HG03045 (cell line): ENCODE measurements around the gene ASTN2.

Experiments
- ATAC-seq: cut with Tn5 transposase; IDR thresholded peaks from one replicate; pipeline ENCODE4 v1.9.1; 2021; ENCODE audit warnings: mild to moderate bottlenecking, moderate library complexity; ENCODE audit not compliant: unreplicated experiment

The ASTN2 gene

DNA sequence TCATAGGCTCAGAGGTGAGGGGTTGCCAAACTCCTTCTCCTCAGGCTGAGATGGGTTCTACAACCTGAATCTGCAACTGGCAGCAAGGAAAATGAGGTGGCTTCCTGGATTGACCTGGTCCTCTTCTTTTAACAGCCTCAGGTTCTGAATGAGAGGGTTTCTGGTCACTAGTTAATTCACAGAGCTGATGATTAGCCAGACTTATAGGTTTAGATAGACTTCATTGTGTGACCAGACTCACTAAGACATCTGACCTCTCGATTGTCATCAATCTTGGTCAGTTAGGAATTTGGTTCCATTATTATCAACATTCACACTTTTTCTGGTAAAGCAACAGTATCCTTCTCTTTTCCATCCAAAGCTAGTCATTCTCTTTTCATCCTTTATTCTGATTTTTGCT, 1003.4 kb downstream of the ASTN2 start:
- ATAC-seq, result no peak

DNA sequence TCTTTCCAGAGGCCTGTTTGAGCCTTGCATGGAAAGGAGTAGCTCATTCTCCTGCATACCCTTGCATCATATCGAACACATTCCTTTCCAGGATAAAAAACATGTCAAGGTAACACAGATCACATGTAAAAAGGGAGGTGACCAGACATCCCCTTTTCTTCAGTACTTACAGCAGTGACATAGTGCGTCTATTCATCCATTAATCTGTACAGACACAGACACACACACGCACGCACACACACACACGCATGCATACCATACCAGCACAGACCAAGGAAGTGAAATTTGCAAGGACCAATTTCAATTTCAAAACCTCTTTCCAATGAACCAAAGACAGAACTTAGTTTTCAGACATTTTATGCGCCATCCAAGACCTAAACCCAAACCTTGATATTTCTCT, 1005.2 kb downstream of the ASTN2 start:
- ATAC-seq, result no peak

- ATAC-seq, result no peak
Measured at GRCh38 chr9:116409129-116409528, 1005.7 kb downstream of the ASTN2 start.

DNA sequence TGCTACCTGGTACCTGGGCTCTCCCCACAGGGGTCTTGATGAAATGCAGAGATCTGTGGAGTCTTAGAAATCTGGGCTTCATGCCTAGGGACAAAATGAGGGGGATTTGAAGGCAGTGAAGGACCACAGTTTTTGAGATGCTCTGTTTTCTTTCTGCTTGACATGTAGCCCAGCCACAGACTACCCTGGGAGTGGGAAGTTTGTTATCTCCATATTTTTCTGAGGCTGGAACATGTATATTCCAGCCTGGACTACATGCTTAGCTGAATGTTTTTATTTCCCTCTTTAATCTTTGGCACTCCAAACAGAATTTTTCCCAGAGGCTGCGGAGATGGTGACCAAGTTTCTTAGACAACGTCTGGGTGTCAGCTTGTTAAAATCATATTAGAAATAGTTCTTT, 1008.4 kb downstream of the ASTN2 start:
- ATAC-seq, result no peak

GRCh38 chr9:116405321-116405720, 1009.5 kb downstream of the ASTN2 start:
- no peak for ATAC-seq

- ATAC-seq, result no peak
Measured at GRCh38 chr9:116404228-116404627, 1010.6 kb downstream of the ASTN2 start.

GRCh38 chr9:116403171-116403570, 1011.7 kb downstream of the ASTN2 start:
- ATAC-seq, result no peak

- no peak for ATAC-seq
Measured at GRCh38 chr9:116395699-116396037, 1019.2 kb downstream of the ASTN2 start.

- no peak for ATAC-seq
Measured at GRCh38 chr9:116394894-116395698, 1019.8 kb downstream of the ASTN2 start.

DNA sequence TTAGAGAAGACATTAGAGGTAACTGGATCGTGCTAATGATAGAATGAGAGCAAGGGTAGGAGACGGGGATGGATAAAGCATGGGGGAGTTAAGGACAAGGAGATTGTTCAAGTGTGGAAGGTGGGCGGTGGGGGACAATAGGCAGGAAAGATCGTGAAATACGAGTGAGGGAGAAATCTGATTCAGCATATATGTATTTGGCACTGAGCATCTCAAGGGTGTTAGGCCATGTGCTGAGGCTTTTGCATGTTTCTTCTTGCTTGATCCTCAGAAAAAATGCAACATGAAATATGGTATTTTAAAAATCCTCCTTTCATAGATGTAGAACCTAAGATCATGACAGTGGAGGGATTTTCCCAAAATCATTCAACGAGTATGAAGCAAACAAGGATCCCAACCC, 1020.8 kb downstream of the ASTN2 start:
- ATAC-seq, result no peak

DNA sequence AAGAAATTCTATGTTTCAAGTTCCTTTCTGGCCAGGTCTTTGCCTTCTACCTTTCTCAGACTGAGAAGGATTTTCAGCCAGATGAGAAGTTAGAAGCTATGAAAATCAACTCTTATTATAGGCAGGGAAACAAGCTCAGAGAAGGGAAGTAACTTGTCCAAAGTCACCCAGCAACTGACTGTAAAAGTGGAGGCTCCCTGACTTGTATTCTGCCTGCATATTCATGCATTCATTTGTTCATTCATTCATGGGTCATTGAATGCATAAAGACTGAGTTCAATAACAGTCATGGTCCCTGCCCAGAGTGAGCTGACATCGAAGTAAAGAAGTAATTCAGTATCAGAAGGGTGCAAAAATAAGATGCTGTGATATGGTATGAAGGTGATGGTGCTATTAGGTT, 1021.7 kb downstream of the ASTN2 start:
- ATAC-seq, result no peak

DNA sequence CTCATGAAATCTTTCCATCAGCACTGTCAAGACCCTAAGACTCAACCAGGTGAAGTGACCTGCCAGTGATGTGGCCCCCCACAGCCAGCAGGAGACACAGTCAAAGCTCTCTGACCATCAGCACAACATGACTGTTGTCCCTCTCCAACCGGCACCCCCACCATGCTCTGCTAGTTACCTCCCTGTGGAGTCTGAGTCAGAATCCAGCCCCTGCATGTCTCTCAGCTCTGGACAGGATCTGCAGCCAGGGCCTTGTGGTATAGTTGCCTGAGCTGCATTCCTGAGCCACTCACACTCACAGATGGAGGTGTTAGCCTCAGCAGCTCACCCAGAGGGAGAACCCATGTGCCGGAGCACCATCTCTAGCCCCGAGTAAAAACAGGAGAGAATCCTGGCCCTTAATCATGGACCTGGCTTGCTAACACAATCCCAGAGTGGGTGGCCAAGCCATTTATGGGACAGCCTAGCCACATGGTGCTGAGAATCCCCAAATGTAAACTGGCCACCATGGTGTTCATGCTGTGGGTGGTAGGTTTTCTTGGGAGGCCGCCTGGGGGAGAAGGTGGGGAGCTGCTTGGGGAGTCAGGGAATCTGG, 1023.5 kb downstream of the ASTN2 start:
- no peak for ATAC-seq

DNA sequence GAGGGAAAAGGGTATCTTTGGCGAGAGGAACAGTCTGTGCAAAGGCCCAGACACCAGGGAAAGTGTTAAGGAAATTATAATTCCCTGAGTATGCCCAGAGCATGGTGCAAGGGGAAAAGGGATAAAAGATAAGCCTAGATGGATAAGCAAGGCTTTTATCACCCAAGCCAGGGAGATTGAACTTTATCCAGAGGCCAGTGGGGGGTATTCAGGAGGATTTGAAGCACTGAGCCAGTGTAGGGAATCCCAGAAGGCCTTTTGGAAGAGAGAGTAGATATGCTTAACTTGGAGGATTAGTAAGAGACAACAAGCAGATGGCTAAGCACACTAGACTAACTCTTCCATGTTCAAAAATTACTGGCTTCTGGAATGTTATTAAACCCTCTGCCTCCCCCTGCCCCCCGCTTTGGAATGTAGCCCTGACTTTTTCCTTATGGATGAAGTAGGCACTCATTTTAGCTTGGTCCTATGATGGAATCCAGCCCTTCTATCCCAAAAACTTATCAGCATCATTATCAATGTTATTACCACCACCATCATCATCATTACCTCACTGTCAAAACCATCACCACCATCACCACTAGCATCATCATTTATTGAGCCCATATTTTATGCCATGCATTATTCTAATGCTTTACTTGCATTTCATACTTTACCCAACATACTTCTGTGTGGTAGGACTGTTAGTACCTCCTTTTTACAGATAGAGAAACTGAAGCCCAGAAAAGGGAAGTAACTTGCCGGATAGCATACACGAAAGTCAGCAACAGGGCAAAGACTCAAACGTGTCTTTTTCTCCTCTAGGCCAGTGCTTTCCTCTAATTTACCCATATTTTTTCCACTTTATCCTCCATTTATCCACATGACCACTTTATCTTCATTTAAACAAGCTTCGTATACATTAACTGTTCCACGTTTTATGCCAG, 1024.3 kb downstream of the ASTN2 start:
- peak; percentile 58 for ATAC-seq

GRCh38 chr9:116389541-116390302, 1025.1 kb downstream of the ASTN2 start:
- ATAC-seq, result no peak

DNA sequence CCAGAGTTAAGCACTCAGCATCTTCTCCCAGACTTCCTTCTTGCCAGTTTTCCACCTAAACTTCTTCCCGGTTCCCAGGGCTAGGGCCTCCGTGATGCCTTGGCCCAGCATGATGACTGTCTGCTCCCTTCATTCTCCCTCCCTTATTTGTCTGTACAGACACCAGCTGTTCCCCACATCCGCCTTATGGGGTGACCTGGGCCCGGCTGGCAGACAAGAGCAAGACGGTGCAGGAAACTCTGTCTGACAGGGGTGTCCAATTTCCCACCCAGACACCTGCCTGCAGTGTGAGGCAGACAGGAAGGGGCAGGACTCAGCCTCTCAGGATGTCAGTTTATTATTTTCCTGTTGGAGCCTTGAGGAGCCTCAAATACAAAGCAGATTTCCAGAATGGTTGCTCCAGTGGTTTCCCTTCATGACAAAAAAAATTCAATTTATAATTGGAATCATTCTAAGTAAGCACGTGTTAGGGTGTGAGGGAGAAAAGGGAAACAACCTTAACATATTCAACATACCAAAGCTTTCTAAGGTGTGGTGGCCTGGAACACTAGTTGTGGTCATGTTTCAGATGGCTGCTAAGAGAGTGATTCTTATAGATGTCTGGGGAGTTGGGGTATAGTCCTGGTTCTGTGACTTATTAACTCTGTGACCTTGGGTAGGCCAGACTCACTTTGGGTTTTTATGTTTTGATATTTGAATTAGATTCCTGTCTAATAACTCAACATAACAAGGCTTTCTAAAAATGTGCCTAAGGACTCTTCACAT, 1026.7 kb downstream of the ASTN2 start:
- no peak for ATAC-seq

DNA sequence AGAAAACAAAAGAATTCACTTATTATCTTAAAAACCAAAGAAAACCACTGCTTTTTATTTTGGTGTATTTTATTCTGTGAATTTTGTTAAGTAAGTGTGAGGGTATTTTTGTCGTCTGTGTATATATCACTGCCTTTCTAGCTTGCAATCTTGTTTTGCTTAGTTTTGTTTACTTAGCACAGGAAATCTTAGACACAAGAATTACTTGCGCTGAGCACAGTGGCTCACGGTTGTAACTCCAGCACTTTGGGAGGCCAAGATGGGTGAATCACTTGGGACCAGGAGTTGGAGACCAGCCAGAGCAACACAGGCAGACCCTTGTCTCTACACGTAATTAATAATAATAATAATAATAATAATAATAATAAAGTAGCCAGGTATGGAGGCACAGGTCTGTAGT, 1030.9 kb downstream of the ASTN2 start:
- ATAC-seq, result no peak

DNA sequence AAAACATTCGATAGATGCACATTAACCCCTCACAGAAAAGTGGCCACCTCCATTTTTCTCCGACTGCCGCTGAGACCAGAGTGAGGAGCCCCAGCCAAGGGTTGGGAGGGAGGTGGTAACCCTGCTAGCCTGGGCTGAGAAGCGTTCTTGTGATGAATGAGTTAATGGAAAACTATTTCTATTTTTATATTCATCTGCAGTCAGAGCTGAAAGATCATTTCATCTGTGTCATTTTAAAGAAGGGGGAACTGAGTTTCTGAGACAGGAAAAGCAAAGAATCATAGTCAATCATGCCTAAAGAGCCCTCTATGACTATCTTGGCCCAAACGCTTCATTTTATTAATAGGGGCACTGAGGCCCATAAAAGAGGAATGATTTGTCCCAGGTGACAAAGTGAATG, 1031.7 kb downstream of the ASTN2 start:
- no peak for ATAC-seq

DNA sequence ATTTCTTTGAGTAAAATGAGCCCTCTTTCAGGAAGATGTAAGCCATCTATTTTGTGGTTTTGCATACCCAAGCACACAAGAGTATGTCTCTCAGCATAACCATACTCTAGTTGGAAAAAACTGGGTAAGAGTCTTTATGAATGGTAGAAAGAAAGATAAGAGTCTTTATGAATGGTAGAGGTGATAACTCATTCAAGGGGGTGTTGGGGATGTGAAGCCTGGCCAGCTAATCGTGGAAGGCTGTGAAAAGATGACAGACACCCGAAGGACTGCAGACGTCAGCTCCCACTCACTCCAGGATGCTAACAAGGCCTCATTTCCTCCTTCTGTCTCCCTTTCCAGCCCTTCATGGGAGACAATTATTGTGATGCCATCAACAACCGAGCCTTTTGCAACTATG, 1032.8 kb downstream of the ASTN2 start:
- no peak for ATAC-seq

DNA sequence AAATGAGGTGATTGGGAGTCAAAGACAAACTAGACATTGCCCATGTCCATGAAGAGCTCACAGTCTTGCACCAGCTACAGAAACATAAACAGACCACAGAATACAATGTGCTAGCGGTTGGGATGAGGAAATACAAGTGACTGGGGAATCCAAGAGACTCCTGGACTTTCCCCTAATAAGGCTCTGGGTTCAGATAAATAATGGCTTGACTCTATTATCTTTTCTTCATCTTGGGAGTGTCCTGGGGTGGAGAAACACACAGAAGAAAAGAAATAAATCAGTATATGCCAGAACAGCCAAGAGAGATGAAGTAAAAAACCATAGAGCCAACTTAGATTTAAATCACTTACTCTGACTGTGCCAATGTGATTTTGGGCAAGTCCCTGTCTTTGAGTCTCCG, 1033.5 kb downstream of the ASTN2 start:
- no peak for ATAC-seq

- ATAC-seq, result no peak
Measured at GRCh38 chr9:116380496-116380995, 1034.3 kb downstream of the ASTN2 start.
